Caco-2 (cell line): Measurements from ENCODE around the gene GNAI1. TPM values are rescaled to one million over a fixed set of nuclear protein-coding genes. Genes with fewer than 3 reads are reported as not detected.

Source experiments
- BruUV-seq: library from RNA; stranded (reverse); fragments of 400-500 nt; replicated peaks from 2 replicates; lab custom pipeline; 2021; lab: Mats Ljungman, UMichigan
- CTCF ChIA-PET: fragments of 300-600 bp; sonication (Branson Sonifier 250); formaldehyde crosslinking; loops from one replicate; lab custom pipeline; 2022; ENCODE audit warnings: antibody characterized with exemption; lab: Charles Lee
- POLR2A ChIA-PET: fragments of 300-600 bp; sonication (Branson Sonifier 250); formaldehyde crosslinking; loops from one replicate; lab custom pipeline; 2022; ENCODE audit warnings: antibody characterized with exemption; lab: Charles Lee
- DNase-seq, 2 experiments: peaks; one replicate each; pipeline versions ENCODE4 v3.0.0 to v3.0.0-alpha.2; 2020 to 2022
- H3K27me3 ChIP-seq: replicated peaks from 2 replicates; pipeline ENCODE4 v1.6.0; 2011; ENCODE audit warnings: low read length; ENCODE audit not compliant: control insufficient read depth, insufficient read depth
- H3K36me3 ChIP-seq: 2 replicates; pipeline ENCODE4 v1.5.1; 2011; ENCODE audit warnings: low read length; ENCODE audit not compliant: control insufficient read depth, insufficient read depth
- H3K4me1 ChIP-seq: fragments of 250-450 bp; sonication (Bioruptor Pico); 2 replicates; pipeline ENCODE4 v1.5.1; 2020; ENCODE audit warnings: mild to moderate bottlenecking
- H3K4me3 ChIP-seq: 2 replicates; pipeline ENCODE4 v1.5.1; 2011; ENCODE audit warnings: low read depth, mild to moderate bottlenecking, control low read depth, low read length
- H3K9me3 ChIP-seq: fragments of 250-450 bp; sonication (Bioruptor Pico); 2 replicates; pipeline ENCODE4 v1.5.1; 2020; ENCODE audit warnings: mild to moderate bottlenecking, moderate library complexity
- H3K27ac Mint-ChIP-seq: one replicate; pipeline ENCODE4 v1.8.0; 2022; ENCODE audit warnings: mixed read lengths; ENCODE audit not compliant: unreplicated experiment
- H3K27me3 Mint-ChIP-seq: one replicate; pipeline ENCODE4 v1.8.0; 2022; ENCODE audit warnings: mixed read lengths; ENCODE audit not compliant: insufficient read depth, unreplicated experiment
- H3K36me3 Mint-ChIP-seq: one replicate; pipeline ENCODE4 v1.8.0; 2022; ENCODE audit warnings: mild to moderate bottlenecking, mixed read lengths; ENCODE audit not compliant: insufficient read depth, unreplicated experiment
- H3K4me1 Mint-ChIP-seq: one replicate; pipeline ENCODE4 v1.8.0; 2022; ENCODE audit warnings: low read depth, mixed read lengths; ENCODE audit not compliant: unreplicated experiment
- H3K4me3 Mint-ChIP-seq: one replicate; pipeline ENCODE4 v1.8.0; 2022; ENCODE audit warnings: mild to moderate bottlenecking, moderate library complexity, mixed read lengths; ENCODE audit not compliant: unreplicated experiment
- H3K9me3 Mint-ChIP-seq: one replicate; pipeline ENCODE4 v1.8.0; 2022; ENCODE audit warnings: mixed read lengths; ENCODE audit not compliant: unreplicated experiment
- intact Hi-C: fragments of 100-400 bp; cut with micrococcal nuclease; formaldehyde crosslinking; loops from one replicate; pipeline ENCODE4 v1.10.0; 2022; ENCODE audit not compliant: unreplicated experiment
- total RNA-seq: library from RNA; stranded (reverse); gene quantifications from 2 replicates; pipeline ENCODE4 v1.2.3, GENCODE V29; 2022
- TF ChIP-seq, protein P1 (sequence below), 2 experiments: fragments of 200-600 bp in 1 of 2; IDR thresholded peaks; 1 replicate in 1 of 2; 2 replicates in 1 of 2; pipeline versions ENCODE4 v1.5.1 to v1.8.0; 2011 to 2022; ENCODE audit warnings: antibody characterized with exemption in 1 of 2, control low read depth in 1 of 2, inconsistent platforms in 1 of 2, low read depth in 1 of 2, low read length in 1 of 2, mild to moderate bottlenecking in 1 of 2, moderate library complexity in 1 of 2; ENCODE audit not compliant: insufficient read depth in 1 of 2, severe bottlenecking in 1 of 2, unreplicated experiment in 1 of 2

GNAI1 gene
- total RNA-seq, 1 experiment from 2014 or later = 2.1 TPM

DNA sequence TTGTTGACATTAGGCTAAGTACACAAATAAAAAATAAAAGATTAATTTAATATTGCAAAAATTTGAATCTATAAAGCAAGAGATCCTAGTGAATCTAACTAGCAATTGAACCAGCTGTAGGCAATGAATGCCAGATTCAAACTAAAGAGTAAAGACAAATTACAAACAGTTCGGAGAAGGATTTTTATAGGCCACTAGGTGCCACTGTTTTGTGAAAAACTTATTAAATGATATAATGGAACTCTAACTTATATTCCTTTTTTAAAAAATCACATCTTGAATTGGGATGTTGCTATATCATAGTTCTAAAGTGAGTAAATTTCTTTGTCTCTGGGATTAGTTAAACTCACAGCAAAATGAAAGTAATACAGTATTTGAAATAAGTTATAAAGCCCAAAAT lies 39.1 kb upstream of the GNAI1 start:
- Mint-ChIP-seq H3K4me1 (no peaks in the 10 kb centered on the region), H3K27me3 (no peaks in the 10 kb centered on the region), H3K36me3 (no peaks in the 10 kb centered on the region), H3K4me3 (no peak overlapping the region), H3K9me3 (no peaks in the 10 kb centered on the region), H3K27ac (no peak overlapping the region)
- TF ChIP-seq, protein P1, sequence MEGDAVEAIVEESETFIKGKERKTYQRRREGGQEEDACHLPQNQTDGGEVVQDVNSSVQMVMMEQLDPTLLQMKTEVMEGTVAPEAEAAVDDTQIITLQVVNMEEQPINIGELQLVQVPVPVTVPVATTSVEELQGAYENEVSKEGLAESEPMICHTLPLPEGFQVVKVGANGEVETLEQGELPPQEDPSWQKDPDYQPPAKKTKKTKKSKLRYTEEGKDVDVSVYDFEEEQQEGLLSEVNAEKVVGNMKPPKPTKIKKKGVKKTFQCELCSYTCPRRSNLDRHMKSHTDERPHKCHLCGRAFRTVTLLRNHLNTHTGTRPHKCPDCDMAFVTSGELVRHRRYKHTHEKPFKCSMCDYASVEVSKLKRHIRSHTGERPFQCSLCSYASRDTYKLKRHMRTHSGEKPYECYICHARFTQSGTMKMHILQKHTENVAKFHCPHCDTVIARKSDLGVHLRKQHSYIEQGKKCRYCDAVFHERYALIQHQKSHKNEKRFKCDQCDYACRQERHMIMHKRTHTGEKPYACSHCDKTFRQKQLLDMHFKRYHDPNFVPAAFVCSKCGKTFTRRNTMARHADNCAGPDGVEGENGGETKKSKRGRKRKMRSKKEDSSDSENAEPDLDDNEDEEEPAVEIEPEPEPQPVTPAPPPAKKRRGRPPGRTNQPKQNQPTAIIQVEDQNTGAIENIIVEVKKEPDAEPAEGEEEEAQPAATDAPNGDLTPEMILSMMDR (IDR thresholded peaks at IDR 0.05; ENCODE audit: insufficient read depth in 1 of 2, low read depth in 1 of 2, low read length in 1 of 2, severe bottlenecking in 1 of 2, unreplicated experiment in 1 of 2) = peak; percentile 20 to 30
- H3K36me3 ChIP-seq = no peaks in the 10 kb centered on the region
- POLR2A ChIA-PET = no interaction called here
- H3K4me1 ChIP-seq = no peaks in the 10 kb centered on the region
- H3K9me3 ChIP-seq = no peaks in the 10 kb centered on the region
- no TSS peak for BruUV-seq
- CTCF ChIA-PET = no interaction called here
- H3K4me3 ChIP-seq = no peak overlapping the region
- intact Hi-C loops = loop anchor here (1.0 to 5.0 kb wide), 2 partner anchors 193 to 357 kb away; no protein-coding TSS in a partner anchor
- H3K27me3 ChIP-seq = no peaks in the 10 kb centered on the region
- DNase-seq = no peak

DNA sequence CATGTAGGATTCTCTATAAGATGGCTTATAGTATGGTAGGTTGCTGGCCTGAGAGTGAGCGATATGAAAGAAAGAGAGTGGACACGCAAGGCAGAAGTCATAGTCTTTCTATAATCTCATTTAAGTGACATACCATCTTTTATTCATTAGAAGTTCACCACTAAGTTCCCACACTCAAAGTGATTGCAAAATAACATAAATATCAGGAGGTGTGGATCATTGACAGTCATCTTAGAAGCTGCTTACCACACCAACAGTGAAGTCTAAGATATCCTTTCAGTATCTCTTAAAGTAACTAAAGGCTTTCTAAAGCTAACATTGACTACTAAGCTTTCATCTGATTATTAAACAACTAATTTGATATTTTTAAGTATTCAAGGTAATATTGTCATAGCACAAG lies 36.9 kb upstream of the GNAI1 start:
- no peak for DNase-seq
- Histone ChIP-seq H3K4me1 (no peaks in the 10 kb centered on the region), H3K27me3 (no peaks in the 10 kb centered on the region), H3K9me3 (no peaks in the 10 kb centered on the region), H3K4me3 (no peak overlapping the region), H3K36me3 (no peaks in the 10 kb centered on the region)
- Mint-ChIP-seq H3K27ac (no peak overlapping the region), H3K27me3 (no peaks in the 10 kb centered on the region), H3K9me3 (no peaks in the 10 kb centered on the region), H3K4me3 (no peak overlapping the region), H3K36me3 (no peaks in the 10 kb centered on the region), H3K4me1 (no peaks in the 10 kb centered on the region)
- ChIA-PET CTCF (no interaction called here), POLR2A (no interaction called here)
- BruUV-seq = no TSS peak
- TF ChIP-seq, protein P1 (IDR thresholded peaks at IDR 0.05; ENCODE audit: insufficient read depth in 1 of 2, low read depth in 1 of 2, low read length in 1 of 2, severe bottlenecking in 1 of 2, unreplicated experiment in 1 of 2) = no peak
- intact Hi-C loops = loop anchor here (5.0 kb wide), 1 partner anchor 355 kb away; no protein-coding TSS in a partner anchor

DNA sequence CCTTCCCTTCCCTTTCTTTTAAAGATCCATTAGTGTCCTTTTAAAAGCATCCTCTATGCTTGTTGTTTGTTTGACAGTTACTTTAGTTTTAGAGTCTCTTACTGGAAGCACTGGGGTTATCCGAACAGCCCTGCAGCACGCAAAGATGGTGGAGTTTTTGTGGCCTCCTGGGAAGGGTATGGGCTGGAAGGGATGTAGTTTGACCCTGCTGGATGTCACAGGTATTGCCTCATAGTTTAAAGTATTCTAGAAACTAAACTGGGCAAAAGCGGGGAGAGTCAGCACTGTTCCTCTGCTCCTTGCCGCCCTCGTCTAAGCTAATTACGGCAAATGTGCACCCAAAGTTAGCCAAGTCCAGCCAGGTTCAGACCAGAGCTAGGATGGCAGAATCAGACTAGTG lies 35.8 kb upstream of the GNAI1 start:
- peak in 1 of 2 experiments; percentile 11 for DNase-seq
- H3K4me3 Mint-ChIP-seq = no peak overlapping the region
- BruUV-seq = no TSS peak
- POLR2A ChIA-PET = no interaction called here
- H3K9me3 Mint-ChIP-seq = no peaks in the 10 kb centered on the region
- no peaks in the 10 kb centered on the region for H3K27me3 Mint-ChIP-seq
- no peaks in the 10 kb centered on the region for H3K9me3 ChIP-seq
- no peaks in the 10 kb centered on the region for H3K4me1 Mint-ChIP-seq
- H3K27ac Mint-ChIP-seq = no peak overlapping the region
- no peaks in the 10 kb centered on the region for H3K36me3 Mint-ChIP-seq
- CTCF ChIA-PET = no interaction called here
- intact Hi-C loops = loop anchor here (5.0 kb wide), 1 partner anchor 354 kb away; no protein-coding TSS in a partner anchor
- H3K36me3 ChIP-seq = no peaks in the 10 kb centered on the region
- H3K4me3 ChIP-seq = no peak overlapping the region
- no peaks in the 10 kb centered on the region for H3K4me1 ChIP-seq
- TF ChIP-seq, protein P1 (IDR thresholded peaks at IDR 0.05; ENCODE audit: insufficient read depth in 1 of 2, low read depth in 1 of 2, low read length in 1 of 2, severe bottlenecking in 1 of 2, unreplicated experiment in 1 of 2) = peak; percentile 11 to 22
- H3K27me3 ChIP-seq = no peaks in the 10 kb centered on the region
